ENCODE data around the gene ZNF580.

ZNF580 gene

DNA sequence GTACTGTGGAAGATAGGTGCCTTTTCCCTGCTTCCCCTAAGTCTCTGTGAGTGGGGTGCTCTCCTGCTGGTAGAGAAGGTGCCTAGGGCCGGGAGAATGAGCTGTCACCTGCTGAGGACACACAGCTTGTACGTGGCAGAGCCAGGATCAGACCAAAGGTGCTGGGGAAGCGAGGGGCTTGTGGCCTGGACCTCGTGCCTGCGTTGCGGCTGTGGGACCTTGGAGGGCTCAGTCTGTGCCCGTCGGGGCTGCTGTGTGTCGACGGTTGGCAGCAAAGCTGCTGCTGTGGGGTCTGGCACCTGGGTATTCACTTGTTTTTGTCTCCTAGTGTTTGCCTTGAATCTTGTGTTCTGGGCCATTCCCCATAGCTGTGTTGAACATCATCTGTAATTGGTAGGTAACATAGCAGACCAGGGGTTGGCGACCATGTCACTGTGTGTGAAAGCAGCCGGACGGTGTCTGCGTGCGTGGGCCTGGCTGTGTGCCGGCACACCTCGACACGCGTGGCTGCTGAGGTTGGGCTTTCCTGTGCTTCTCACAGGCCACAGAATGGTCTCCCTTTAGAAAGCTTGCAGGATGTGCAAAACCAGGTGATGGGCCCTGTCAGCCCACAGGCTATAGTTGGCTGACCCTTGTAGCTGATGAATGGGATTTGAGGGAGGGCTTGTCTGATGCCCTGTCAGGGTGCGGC, 23.2 kb downstream of the ZNF580 start:
- DNase-seq = no peak

DNA sequence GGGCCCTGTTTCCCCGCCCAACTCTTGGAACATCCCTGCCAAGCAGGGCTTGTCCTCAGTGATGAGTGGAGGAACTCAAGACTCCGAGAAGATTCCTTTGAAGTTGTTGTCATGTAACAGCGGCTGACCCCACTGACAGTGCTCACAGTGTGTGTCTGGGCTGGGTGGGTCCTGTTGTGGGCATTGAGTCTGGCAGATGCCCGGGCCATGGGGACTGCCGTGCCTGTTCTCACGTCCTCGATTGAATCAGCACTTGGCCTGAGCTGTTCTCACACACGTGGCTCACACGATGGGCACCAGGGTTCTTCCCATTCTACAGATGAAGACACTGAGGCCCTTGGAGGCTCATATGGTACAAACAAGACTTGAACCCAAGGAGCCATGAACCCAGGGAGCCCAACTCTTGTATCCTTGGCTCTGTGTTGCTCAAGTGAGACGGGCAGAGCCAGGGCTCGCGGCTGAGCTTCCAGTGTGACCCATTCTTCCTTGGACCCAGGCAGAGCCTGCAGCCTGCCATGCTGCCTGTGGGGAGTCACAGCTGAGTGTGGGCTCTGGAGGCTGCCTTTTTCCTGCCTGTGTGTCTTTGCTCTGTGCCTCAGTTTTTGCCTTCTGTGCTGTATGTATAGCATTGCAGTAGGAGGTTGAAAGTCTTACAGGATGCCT, 25.7 kb downstream of the ZNF580 start:
- DNase-seq = no peak

DNA sequence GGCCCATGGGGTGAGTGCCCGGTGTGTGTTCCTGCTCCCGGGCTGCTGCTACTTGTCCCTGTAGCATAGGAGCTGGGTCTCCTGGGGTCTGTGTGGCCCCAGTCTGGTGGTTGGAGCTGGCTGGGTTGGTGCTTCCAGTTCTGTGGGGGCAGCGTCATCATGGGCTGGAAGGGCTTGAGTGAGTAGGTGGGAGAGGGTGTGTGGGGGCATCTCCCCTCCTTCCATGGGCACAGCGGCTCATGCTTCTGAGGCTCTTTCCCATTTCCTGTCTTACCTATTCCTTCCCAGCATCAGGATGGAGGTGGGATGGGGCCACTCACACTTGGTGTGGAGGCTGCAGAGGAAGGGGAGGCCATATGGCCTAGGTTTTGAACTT, 26.2 kb downstream of the ZNF580 start:
- no peak for DNase-seq

DNA sequence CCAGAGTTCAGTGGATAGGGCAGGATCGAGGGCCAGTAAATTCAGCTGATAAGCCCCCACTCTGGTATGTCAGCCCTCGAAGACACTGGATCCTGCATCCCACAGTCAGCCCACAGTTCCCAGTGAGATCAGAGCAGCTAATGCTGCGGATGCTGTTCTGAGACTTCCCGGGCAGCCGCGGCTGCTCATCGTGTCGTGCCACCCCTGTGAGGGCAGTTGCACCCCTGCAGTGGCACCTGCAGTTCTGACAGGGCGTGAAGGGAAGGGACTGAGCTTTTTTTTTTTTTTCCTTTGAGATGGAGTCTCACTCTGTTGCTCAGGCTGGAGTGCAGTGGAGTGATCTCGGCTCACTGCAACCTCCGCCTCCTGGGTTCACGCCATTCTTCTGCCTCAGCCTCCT, 26.7 kb downstream of the ZNF580 start:
- DNase-seq = no peak

DNA sequence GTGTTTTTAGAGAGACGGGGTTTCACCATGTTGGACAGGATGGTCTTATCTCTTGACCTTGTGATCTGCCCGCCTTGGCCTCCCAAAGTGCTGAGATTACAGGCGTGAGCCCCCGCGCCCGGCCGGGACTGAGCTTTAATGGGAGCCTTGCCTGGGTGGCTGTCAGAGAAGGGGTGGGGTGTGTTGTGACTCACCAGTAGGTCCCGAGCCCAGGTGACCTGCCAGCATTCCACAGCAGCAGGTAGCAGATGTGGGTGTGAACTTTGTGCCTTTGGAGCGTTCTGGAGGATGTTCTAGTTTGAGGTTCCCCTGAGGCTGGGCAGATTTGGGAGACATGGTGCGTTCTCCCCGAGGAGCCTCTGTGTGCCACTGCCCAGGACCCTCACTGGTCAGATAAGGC, 27.2 kb downstream of the ZNF580 start:
- DNase-seq = no peak

DNA sequence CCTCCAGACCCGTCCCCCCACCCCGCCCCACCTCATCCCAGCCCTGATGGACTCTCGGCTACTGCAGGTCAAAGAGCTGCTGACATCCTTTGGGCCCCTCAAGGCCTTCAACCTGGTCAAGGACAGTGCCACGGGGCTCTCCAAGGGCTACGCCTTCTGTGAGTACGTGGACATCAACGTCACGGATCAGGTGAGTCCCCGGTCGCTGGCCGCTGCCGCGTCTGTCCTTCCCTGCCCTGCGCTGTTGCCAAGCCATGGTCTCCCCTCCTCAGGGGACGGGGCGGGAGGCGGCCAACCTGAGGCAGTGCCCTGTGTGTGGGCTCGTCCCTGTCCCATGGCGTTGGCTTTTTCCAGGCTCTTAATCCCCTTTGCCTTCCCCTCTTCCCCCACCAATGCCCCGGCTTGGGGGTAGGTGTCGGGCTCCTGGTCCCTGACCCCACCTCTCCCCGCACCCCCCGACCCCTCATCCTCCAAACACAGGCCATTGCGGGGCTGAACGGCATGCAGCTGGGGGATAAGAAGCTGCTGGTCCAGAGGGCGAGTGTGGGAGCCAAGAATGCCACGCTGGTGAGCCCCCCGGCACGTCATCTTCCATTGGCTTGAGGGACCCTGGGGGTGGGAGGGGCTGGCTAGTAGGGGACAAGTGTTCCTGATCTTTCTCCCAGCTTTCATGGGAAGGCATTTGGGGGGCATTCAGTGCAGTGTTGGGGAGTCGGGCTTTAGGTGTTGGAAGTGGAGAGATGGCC, 28.0 kb downstream of the ZNF580 start:
- no peak for DNase-seq

DNA sequence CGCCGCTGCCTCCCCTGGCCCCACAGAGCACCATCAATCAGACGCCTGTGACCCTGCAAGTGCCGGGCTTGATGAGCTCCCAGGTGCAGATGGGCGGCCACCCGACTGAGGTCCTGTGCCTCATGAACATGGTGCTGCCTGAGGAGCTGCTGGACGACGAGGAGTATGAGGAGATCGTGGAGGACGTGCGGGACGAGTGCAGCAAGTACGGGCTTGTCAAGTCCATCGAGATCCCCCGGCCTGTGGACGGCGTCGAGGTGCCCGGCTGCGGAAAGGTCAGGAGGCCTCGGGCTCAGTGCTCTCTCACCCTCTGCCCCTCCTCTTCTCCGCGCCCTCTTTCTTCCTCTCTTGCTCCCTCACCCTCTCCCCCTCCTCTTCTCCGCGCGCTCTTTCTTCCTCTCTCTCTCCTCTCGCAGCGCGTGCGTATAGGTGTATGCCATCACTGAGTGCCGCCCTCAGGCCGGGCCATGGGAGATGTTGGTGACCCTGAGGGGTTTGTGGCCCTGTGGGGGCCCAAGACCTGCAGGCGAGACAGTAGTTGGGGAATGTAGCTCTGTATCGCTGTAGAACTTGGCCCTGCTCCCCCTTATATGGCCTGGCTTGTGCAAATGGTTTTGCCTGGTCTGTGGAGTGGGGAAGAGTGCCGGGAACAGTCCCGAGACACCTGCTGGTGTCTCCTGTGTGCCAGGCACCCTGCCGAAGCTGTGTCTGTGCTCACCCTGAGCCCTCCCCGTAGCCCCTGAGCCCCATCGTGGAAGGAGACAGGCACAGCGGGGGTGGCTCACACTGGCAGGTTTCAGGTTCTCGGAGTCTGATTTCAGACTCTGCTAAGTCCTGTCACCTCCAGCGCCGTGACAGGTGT, 28.8 kb downstream of the ZNF580 start:
- no peak for DNase-seq

DNA sequence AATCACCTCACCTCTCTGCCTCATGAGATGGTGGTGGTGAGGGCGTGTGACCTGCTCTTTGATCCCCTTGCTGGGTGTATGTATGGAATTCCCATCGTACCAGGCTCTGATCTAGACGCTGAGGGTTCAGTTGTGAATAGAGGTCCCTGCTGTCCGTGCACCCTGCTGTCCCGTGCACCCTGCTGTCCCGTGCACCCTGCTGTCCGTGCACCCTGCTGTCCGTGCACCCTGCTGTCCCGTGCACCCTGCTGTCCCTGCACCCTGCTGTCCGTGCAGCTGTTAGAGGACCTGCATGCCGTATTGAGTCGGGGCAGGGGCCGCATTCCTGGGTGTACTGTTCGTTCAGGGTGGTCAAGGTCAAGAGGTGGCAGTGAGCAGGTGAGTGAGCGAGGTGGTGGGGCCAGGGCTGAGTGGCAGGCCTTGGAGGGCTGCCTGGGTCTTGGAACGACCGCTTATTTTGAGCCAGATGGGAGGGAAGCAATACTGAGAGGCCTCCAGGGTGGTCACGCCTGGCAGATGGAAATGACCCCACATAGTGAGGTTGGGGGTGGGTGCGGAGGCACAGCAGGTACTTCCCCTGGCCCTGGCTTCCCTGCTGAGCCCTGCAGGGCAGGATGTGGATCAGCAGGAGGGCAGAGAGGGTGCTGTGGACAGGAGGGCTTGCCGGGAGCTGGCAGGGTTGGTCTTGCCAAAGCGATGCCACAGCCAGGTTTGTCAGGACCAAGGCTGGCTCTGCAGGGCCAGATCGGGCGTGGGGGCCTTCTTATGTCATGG, 29.7 kb downstream of the ZNF580 start:
- DNase-seq = peak; percentile 75

DNA sequence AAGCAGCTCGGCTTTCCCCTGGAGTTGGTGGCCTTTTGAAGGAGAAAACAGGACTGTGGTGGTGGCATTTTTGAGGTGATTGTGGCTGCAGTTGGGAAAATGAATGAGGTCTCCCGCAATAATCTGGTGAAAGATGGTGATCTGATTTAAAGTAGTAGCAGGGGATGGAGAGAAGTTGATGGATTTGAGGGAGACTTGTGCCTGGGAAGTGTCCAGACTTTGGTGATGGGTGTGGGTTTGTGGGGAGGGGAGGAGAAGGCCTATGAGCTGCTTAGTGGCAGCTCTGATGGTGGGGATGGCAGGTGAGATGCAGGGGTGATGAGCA, 30.2 kb downstream of the ZNF580 start:
- DNase-seq = no peak

DNA sequence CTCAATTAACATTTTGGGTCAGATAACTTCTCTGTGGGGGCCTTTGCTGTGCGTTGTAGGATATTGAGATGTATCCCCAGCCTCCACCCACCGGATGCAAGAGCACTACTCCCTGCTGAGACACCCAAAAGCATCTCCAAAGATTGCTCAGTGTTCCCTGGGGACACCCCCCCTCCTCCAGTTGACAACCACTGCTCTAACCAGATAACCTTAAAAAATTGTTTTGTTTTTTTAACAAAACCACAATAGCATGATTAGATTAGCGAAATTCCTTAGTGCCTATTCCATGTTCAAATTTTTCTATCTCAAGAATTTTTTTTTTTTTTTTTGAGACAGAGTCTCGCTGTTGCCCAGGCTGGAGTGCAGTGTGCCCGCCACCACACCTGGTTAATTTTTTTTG, 31.6 kb downstream of the ZNF580 start:
- DNase-seq = no peak

DNA sequence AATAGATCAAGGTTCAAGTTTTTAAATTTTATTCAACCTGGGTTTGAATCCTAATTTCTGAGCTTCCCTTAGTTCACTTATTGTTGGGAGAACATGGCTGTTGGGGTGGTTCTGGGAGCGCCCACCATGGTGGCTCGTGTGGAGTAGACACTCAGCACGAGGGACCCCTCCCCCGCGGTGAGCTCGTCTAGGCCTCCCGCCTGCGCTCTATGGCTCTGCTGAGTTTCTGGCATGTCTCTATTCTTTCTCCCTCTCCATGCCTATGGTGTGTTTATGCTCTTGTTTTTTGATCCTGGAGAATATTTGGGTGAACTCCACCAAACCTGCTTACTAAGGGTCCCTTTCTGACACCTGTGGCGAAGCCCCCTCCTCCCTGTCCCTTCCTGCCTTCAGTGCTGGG, 32.7 kb downstream of the ZNF580 start:
- DNase-seq = no peak

DNA sequence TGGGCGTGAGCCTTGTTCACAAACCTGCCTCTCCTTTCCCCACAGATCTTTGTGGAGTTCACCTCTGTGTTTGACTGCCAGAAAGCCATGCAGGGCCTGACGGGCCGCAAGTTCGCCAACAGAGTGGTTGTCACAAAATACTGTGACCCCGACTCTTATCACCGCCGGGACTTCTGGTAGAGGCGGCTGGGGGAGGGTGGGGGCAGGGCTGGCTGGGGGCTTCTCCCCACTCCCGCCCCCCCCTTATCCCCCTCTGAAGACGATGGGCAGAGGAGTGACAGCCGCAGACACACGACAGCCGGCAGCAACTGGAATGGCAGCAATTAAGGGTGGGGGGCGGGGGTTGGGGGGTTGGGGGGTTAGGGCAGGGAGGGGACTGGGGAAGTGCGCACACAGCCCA, 33.1 kb downstream of the ZNF580 start:
- no peak for DNase-seq

DNA sequence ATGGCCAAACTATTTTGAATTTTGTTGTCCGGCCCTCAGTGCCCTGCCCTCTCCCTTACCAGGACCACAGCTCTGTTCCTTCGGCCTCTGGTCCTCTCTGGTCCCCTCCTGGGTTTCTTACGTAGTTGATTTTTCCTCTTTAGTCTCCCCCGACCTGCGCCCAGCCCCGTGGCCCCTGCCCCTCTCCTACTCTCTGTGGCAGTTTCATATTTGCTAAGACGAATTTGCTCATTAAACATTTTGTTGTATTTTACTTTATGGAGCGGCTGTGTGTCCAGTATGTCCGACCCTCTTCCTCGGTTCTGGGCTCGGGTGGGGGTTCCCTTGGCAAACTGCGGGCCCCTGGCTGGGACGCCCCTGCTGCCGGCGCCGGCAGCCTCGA, 33.6 kb downstream of the ZNF580 start:
- no peak for DNase-seq

DNA sequence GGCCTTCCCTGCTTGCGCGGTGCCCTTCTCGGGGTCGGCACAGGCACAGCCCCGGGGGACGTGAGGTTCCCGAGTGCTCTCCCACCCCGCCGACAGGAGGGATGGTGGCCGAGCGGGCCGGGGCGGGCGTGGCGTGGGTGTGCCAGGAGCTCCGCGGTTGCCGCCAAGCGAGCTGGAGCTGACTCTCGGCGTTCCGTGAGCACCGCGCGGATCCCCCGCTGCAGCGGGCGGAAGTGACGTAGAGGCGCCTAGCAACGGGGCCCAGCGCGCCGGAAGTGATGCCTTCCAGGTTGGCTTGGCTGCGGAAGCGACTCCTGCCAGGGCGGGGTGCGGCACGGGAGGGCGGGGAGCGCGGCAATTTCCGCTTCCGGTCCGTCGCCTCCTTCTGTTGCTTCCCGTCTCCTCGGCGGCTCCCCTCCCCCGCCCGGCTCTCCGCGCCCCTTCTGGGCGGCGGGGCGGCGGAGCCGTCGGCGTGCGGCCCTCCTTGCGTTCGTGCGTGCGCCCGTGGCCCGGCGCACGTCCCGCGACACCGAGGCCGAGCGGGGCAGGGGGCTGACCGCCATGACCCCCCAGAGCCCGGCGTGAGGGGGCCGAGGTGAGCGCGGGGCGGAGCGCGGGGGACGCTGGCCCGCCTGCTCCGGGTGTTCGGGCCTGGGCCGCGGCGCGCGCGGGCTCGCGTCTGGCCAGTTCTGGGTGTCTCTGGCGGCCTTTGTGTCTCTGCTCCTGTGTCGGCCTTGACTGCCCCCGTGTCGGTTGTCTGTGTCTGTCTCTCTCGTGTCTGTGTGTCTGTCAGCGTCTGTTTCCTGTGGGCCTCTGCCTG, 34.2 kb downstream of the ZNF580 start, which contains the start of gene EPN1:
Gene EPN1 (plus strand): TSS at position 386 of the 820 bp plus-strand sequence. CDS start 3,402 bp downstream, outside the sequence.
- peak; percentile 98 for DNase-seq

DNA sequence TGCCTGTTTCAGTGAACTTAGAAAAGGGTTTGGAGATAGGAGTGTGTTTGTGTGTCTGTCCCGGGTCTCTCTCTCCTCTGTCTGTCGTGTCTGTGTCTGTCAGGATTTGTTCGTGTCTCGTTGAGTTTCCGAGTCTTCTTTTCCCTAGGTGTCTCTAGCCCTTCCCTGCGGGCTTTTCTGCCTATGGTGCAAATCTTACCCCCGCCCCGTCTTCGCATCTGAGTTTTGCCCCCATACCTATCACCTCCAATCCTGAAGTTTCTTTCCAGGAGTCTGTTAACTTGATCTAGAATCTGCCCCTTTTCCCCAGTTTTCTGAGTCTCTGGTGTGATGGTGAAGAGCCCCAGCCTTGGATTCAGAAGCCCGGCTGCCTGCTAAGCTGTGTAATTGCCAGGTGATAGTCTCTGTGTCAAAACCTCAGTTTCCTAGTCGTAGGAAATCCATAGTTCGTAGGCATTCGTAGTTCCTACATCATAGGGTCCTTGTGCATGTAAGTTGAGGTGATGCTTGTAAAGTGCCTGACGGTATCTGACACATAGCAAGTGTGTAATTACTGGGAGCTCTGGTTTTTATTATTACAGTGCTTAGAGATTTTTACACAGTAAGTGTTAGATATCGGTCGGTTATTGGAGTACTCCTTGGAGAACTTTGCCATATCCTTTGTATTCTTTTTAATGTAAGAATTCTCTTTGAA, 35.0 kb downstream of the ZNF580 start:
- no peak for DNase-seq

DNA sequence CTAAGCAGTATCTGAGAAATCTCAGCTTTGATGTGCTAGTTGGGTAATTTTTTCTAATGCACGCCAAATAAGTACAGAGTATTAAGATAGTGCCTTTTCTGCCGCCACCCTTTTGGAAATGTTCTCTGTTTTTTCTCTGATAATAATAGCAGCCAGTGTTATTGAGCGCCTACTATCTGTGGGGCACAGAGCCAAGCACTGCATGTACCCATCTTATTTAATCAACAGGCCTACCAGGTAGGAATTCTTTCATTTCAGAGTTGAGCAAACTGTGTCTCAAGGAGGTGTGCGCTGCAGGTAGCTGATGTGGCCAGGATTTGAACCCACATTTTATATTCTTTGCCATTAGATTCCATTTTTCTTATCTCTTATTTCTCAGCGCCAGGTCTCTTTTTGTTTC, 35.6 kb downstream of the ZNF580 start:
- DNase-seq = no peak

DNA sequence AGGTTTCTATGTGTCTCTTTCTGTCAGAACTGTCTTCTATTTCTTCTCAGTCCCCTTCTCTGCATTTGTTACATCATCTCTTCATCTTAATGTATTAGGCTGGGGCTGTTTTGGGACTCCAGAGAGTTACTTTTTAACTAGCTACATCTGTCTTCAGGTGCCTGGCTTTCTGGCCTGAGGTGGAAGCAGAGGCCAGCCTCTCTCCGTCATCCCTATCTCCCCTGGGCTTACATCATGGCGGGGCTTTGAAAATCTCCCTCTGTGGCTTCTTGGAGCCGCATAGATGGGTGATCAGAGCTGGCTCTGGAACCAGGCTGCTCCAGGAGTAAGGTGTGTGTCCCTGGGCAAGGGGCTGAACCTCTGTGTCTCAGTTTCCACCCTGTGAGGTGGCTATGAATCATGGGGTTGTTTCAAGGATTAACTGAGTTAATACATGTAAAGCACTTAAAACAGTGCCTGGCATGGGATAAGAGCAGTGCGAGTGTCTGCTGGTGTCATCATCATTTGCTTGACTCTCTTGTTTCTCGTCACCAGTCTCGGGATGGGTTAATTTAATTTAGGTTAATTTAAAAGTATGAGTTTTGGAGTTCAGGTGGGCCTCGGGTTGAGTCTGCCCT, 36.2 kb downstream of the ZNF580 start:
- no peak for DNase-seq

DNA sequence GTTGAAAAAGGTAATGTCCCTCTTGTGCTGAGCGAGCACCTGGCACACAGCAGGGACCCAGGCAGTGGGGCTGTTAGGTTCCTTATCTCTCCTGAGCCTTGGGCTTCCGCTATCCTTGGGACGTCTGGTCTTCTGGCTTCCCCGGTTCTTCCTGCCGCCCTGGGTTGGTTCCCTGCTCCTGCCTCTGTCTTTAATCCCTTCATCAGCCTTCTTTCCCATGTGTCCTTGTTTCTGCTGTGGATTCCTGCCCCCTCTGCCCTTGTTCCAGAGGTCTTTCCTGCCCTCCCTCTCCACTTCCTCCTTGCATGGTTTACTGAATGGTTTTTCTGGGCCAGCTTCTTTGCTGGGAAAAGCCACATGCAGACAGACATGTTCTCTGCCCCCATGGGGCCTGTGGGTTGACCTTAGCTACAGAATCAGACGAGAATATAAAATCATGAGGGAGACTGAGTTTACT, 36.8 kb downstream of the ZNF580 start:
- DNase-seq = no peak

DNA sequence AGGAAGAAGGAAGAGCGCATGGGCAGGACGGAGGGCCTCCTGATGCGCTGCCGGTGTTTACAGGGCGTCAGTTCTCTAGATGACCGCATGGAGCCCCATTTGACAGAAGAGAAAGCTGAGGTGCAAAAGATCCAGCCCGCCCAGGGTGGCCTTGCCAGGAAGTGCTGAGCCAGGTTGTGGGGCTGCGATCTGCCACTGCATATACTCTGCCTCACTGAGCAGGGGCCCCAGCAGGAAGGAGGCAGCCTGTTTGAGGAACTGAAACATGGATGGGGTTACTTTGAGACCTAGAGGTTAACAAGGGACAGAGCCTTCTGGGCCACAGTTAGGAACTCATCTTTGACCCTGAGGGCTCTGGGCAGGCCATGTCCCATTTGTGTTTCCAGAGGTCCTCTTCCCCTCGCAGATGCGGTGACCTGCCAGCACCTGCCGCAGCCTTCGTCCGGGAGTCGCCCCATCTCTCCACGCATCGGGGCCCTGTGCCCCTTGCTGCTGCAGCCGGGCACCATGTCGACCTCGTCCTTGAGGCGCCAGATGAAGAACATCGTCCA, 37.4 kb downstream of the ZNF580 start:
- DNase-seq = no peak

Data from right forelimb (tissue), 1 donor.